Testis (tissue), 3 donors: ENCODE measurements around the gene PAIP2B. TPM values are rescaled to one million over a fixed set of nuclear protein-coding genes. Genes with fewer than 3 reads are reported as not detected.

Experiments
- DNase-seq: peaks from one replicate; pipeline ENCODE4 v3.0.0-alpha.2; 2019
- H3K27ac ChIP-seq, 2 donors: fragments of 200-600 bp; sonication (generic); one replicate each; pipeline ENCODE4 v1.5.1; 2019
- H3K27me3 ChIP-seq: fragments of 200-600 bp; sonication (generic); one replicate; pipeline ENCODE4 v1.5.1; 2019
- H3K36me3 ChIP-seq: fragments of 200-600 bp; sonication (generic); one replicate; pipeline ENCODE4 v1.5.1; 2017; ENCODE audit warnings: low read depth; ENCODE audit errors: missing control alignments
- H3K4me1 ChIP-seq: fragments of 200-600 bp; sonication (generic); one replicate; pipeline ENCODE4 v1.5.1; 2019
- H3K4me3 ChIP-seq, 2 donors: fragments of 200-600 bp; sonication (generic); one replicate each; pipeline ENCODE4 v1.5.1; 2017 to 2019
- H3K9me3 ChIP-seq: fragments of 200-600 bp; sonication (generic); one replicate; pipeline ENCODE4 v1.5.1; 2017
- CTCF ChIP-seq, 3 experiments: fragments of 450-650 bp in 2 of 3; fragments of 200-600 bp in 1 of 3; sonication (generic) in 1 of 3; IDR thresholded peaks; one replicate each; pipeline ENCODE4 v1.5.1; 2016 to 2019; ENCODE audit warnings: antibody characterized with exemption in 3 of 3, mild to moderate bottlenecking in 2 of 3, moderate library complexity in 1 of 3
- POLR2A ChIP-seq: fragments of 450-650 bp; IDR thresholded peaks from one replicate; pipeline ENCODE4 v1.6.1; 2017; ENCODE audit warnings: antibody characterized with exemption, mild to moderate bottlenecking, moderate library complexity
- WGBS, 2 donors: methylation state at CpG; one replicate each; pipeline ENCODE4 v1.1.5; 2018; 5-methylcytosine and 5-hydroxymethylcytosine counted together
- intact Hi-C: fragments of 100-400 bp; cut with DNase I; formaldehyde crosslinking; loops from one replicate; pipeline ENCODE4 v1.15.1; 2023; ENCODE audit warnings: low total_unique reads
- polyA plus RNA-seq: library from polyadenylated mRNA; stranded (reverse); fragments of 350-450 nt; fragmentation: Illumina TruSeq; extraction: RNeasy Lipid Tissue Mini Kit (QIAGEN cat#74804); gene quantifications from one replicate; pipeline ENCODE4 v1.2.3, GENCODE V29; 2014; ENCODE audit warnings: low read depth, low replicate concordance; ENCODE audit not compliant: insufficient read depth
- total RNA-seq, 2 donors: library from RNA; depleted of rRNA; stranded (reverse); fragments of >200 nt; gene quantifications; one replicate each; pipeline ENCODE4 v1.2.3, GENCODE V29; 2016

PAIP2B gene
- total and polyA plus RNA-seq, 3 donors from 2014 or later, result 3.3 to 4.5 (median 3.9) TPM

- no peak overlapping the region for H3K4me3 ChIP-seq
- H3K36me3 ChIP-seq, result no peaks in the 10 kb centered on the region
Observed at GRCh38 chr2:71157124-71157793, 69.6 kb downstream of the PAIP2B start.

GRCh38 chr2:71156573-71156972 is 70.3 kb downstream of the PAIP2B start:
- no peak for DNase-seq
- H3K36me3 ChIP-seq, result no peaks in the 10 kb centered on the region
- no peaks in the 10 kb centered on the region for H3K4me1 ChIP-seq
- H3K9me3 ChIP-seq, result no peaks in the 10 kb centered on the region
- TF ChIP-seq POLR2A, result no peak
- TF ChIP-seq CTCF (IDR thresholded peaks at IDR 0.05), result no peak
- no peak overlapping the region for H3K4me3 ChIP-seq
- H3K27me3 ChIP-seq, result no peaks in the 10 kb centered on the region
- 63 to 70% methylated on average over 1 to 6 of the region's 6 CpGs for WGBS, 2 donors
- intact Hi-C loops, result no loop called here
- H3K27ac ChIP-seq, result no peak overlapping the region

More at GRCh38 chr2:71157124-71157793, 69.6 kb downstream of the PAIP2B start:
- DNase-seq, result peak; percentile 69
- intact Hi-C loops, result no loop called here
- 19% methylated on average over 7 to 16 of the region's 16 CpGs for WGBS, 2 donors
- no peak overlapping the region for H3K27ac ChIP-seq
- H3K9me3 ChIP-seq, result no peaks in the 10 kb centered on the region
- H3K4me1 ChIP-seq, result no peaks in the 10 kb centered on the region
- no peaks in the 10 kb centered on the region for H3K27me3 ChIP-seq
- TF ChIP-seq POLR2A, result no peak
- peak in 2 of 3 experiments; percentile 40 to 54 for TF ChIP-seq CTCF (IDR thresholded peaks at IDR 0.05)

- Histone ChIP-seq H3K4me1 (no peaks in the 10 kb centered on the region), H3K36me3 (no peaks in the 10 kb centered on the region), H3K4me3 (no peak overlapping the region), H3K9me3 (no peaks in the 10 kb centered on the region), H3K27me3 (no peaks in the 10 kb centered on the region), H3K27ac (no peak overlapping the region)
- intact Hi-C loops, result no loop called here
- DNase-seq, result no peak
- TF ChIP-seq POLR2A (no peak), CTCF (IDR thresholded peaks at IDR 0.05) (no peak)
- WGBS, 2 donors, result 97 to 99% methylated on average over 4 of the region's 4 CpGs
Observed at GRCh38 chr2:71155846-71156245, 71.1 kb downstream of the PAIP2B start.

- intact Hi-C loops, result no loop called here
- DNase-seq, result no peak
- Histone ChIP-seq H3K4me3 (no peak overlapping the region), H3K27me3 (no peaks in the 10 kb centered on the region), H3K4me1 (no peaks in the 10 kb centered on the region), H3K27ac (no peak overlapping the region), H3K9me3 (no peaks in the 10 kb centered on the region), H3K36me3 (no peaks in the 10 kb centered on the region)
- WGBS, 2 donors, result 78 to 82% methylated on average over 5 to 6 of the region's 6 CpGs
- TF ChIP-seq POLR2A (no peak), CTCF (IDR thresholded peaks at IDR 0.05) (no peak)
Observed at GRCh38 chr2:71154798-71155197, 72.1 kb downstream of the PAIP2B start.

- H3K27me3 ChIP-seq, result no peaks in the 10 kb centered on the region
- no peaks in the 10 kb centered on the region for H3K36me3 ChIP-seq
- no peak overlapping the region for H3K4me3 ChIP-seq
- DNase-seq, result no peak
- no peak for TF ChIP-seq CTCF (IDR thresholded peaks at IDR 0.05)
- no peak for TF ChIP-seq POLR2A
- no peak overlapping the region for H3K27ac ChIP-seq
- intact Hi-C loops, result no loop called here
- no peaks in the 10 kb centered on the region for H3K4me1 ChIP-seq
- no peaks in the 10 kb centered on the region for H3K9me3 ChIP-seq
- WGBS, 2 donors, result 84 to 98% methylated on average over 8 of the region's 8 CpGs
Observed at GRCh38 chr2:71154279-71154678, 72.6 kb downstream of the PAIP2B start.
